GM11168 (cell line): ENCODE results near the gene ZDHHC18.
"Not testable (repeated sequence)": the region's sequence is repeated elsewhere in the genome, so short reads cannot be mapped to it uniquely, and the experiment has no call there.

Experiments used
- in situ Hi-C: fragments of 300-500 bp; cut with MboI; formaldehyde crosslinking; loops from one replicate; pipeline ENCODE4 v1.12.0; 2022; ENCODE audit warnings: low sequenced_read_pairs; ENCODE audit not compliant: unreplicated experiment

ZDHHC18 gene

GRCh38 chr1:26790551-26790953, 35.9 kb upstream of the ZDHHC18 start:
- in situ Hi-C loops = no loop called here

- in situ Hi-C loops = no loop called here
Observed at GRCh38 chr1:26791148-26791547, 35.3 kb upstream of the ZDHHC18 start.

- in situ Hi-C loops = no loop called here
Observed at GRCh38 chr1:26791626-26792025, 34.9 kb upstream of the ZDHHC18 start.

- in situ Hi-C loops = no loop called here
Observed at GRCh38 chr1:26792924-26793323, 33.6 kb upstream of the ZDHHC18 start.

GRCh38 chr1:26794391-26794790, 32.1 kb upstream of the ZDHHC18 start:
- in situ Hi-C loops = no loop called here

GRCh38 chr1:26797627-26798026, 28.9 kb upstream of the ZDHHC18 start:
- in situ Hi-C loops = no loop called here

- in situ Hi-C loops = no loop called here
Observed at GRCh38 chr1:26799479-26800142, 26.9 kb upstream of the ZDHHC18 start.

- in situ Hi-C loops = not testable (repeated sequence)
Observed at GRCh38 chr1:26803932-26804331, 22.6 kb upstream of the ZDHHC18 start.

GRCh38 chr1:26810105-26810504, 16.4 kb upstream of the ZDHHC18 start:
- in situ Hi-C loops = not testable (repeated sequence)

GRCh38 chr1:26811057-26811456, 15.4 kb upstream of the ZDHHC18 start:
- in situ Hi-C loops = no loop called here

- in situ Hi-C loops = no loop called here
Observed at GRCh38 chr1:26811708-26812107, 14.8 kb upstream of the ZDHHC18 start.

GRCh38 chr1:26814377-26814776, 12.1 kb upstream of the ZDHHC18 start:
- in situ Hi-C loops = no loop called here

GRCh38 chr1:26814893-26815292, 11.6 kb upstream of the ZDHHC18 start:
- in situ Hi-C loops = no loop called here

GRCh38 chr1:26820784-26821269, 5.7 kb upstream of the ZDHHC18 start:
- in situ Hi-C loops = no loop called here

GRCh38 chr1:26822737-26823395, 3.6 kb upstream of the ZDHHC18 start:
- in situ Hi-C loops = no loop called here

GRCh38 chr1:26824731-26825130, 1.8 kb upstream of the ZDHHC18 start:
- in situ Hi-C loops = no loop called here

- in situ Hi-C loops = no loop called here
Observed at GRCh38 chr1:26827106-26827604, 667 bp downstream of the ZDHHC18 start.

GRCh38 chr1:26827663-26828062, 1.2 kb downstream of the ZDHHC18 start:
- in situ Hi-C loops = no loop called here

- in situ Hi-C loops = no loop called here
Observed at GRCh38 chr1:26828411-26828991, 2.0 kb downstream of the ZDHHC18 start.

GRCh38 chr1:26829184-26829911, 2.9 kb downstream of the ZDHHC18 start:
- in situ Hi-C loops = no loop called here

GRCh38 chr1:26831059-26831458, 4.6 kb downstream of the ZDHHC18 start:
- in situ Hi-C loops = no loop called here
